Cerebellar cortex (tissue), 1 donor: Measurements from ENCODE around the gene ZNF432.

Experiments used
- DNase-seq: peaks from one replicate; pipeline ENCODE4 v3.0.0-alpha.2; 2015; ENCODE audit warnings: low spot score

Gene ZNF432

GRCh38 chr19:52007806-52008557 is 40.7 kb downstream of the ZNF432 start, which contains the start of gene ZNF615:
ZNF615 (minus strand) TSS chr19:52008211; CDS start chr19:52003711, 4,500 bp downstream.
- peak; percentile 92 for DNase-seq

- DNase-seq, result no peak
Measured at GRCh38 chr19:52007451-52007805, 41.2 kb downstream of the ZNF432 start.

GRCh38 chr19:51994048-51994644 is 54.5 kb downstream of the ZNF432 start:
- no peak for DNase-seq

GRCh38 chr19:51993422-51993821 is 55.2 kb downstream of the ZNF432 start:
- no peak for DNase-seq

GRCh38 chr19:51986309-51987291 is 62.0 kb downstream of the ZNF432 start, which contains the start of gene ZNF350:
ZNF350 (minus strand) TSS chr19:51986840; CDS start chr19:51974360, 12,480 bp downstream.
- peak; percentile 98 for DNase-seq

- DNase-seq, result no peak
Measured at GRCh38 chr19:51983361-51983760, 65.3 kb downstream of the ZNF432 start.
